T-helper 1 cell treated with Interleukin-12 subunit alpha and Interleukin-12 subunit beta and Interleukin-4 antibody, amounts not matched to agents 30 μg/mL and 1 μg/mL, for 36 hours (primary cell): ENCODE data around the gene PTPRE.

ENCODE experiments used
- H3K27ac Mint-ChIP-seq: one replicate; pipeline ENCODE4 v1.8.0; 2021; ENCODE audit warnings: mild to moderate bottlenecking, mixed read lengths
- H3K27me3 Mint-ChIP-seq: one replicate; pipeline ENCODE4 v1.8.0; 2021; ENCODE audit warnings: low read depth, mixed read lengths
- H3K36me3 Mint-ChIP-seq: one replicate; pipeline ENCODE4 v1.8.0; 2021; ENCODE audit warnings: low read depth, mixed read lengths
- H3K4me1 Mint-ChIP-seq: one replicate; pipeline ENCODE4 v1.8.0; 2021; ENCODE audit warnings: low read depth, mixed read lengths
- H3K4me3 Mint-ChIP-seq: one replicate; pipeline ENCODE4 v1.8.0; 2021; ENCODE audit warnings: mild to moderate bottlenecking, moderate library complexity, mixed read lengths
- H3K9me3 Mint-ChIP-seq: one replicate; pipeline ENCODE4 v1.8.0; 2021; ENCODE audit warnings: mixed read lengths

Gene PTPRE

GRCh38 chr10:127921075-127921752 lies 14.3 kb downstream of the PTPRE start:
- no peak overlapping the region for H3K4me3 Mint-ChIP-seq
- no peak overlapping the region for H3K27ac Mint-ChIP-seq
- peaks cover 15% of the 10 kb centered on the region for H3K4me1 Mint-ChIP-seq
- peaks cover 9% of the 10 kb centered on the region for H3K9me3 Mint-ChIP-seq
- H3K27me3 Mint-ChIP-seq: no peaks in the 10 kb centered on the region
- no peaks in the 10 kb centered on the region for H3K36me3 Mint-ChIP-seq

GRCh38 chr10:127921753-127922145 lies 14.8 kb downstream of the PTPRE start:
- Mint-ChIP-seq H3K4me1 (peaks cover 18% of the 10 kb centered on the region), H3K36me3 (no peaks in the 10 kb centered on the region), H3K9me3 (peaks cover 7% of the 10 kb centered on the region), H3K4me3 (no peak overlapping the region), H3K27me3 (peaks cover 4% of the 10 kb centered on the region), H3K27ac (no peak overlapping the region)

GRCh38 chr10:127922206-127922605 lies 15.3 kb downstream of the PTPRE start:
- H3K9me3 Mint-ChIP-seq: peaks cover 3% of the 10 kb centered on the region

GRCh38 chr10:127922675-127923366 lies 15.9 kb downstream of the PTPRE start:
- Mint-ChIP-seq H3K36me3 (no peaks in the 10 kb centered on the region), H3K27ac (no peak overlapping the region), H3K4me3 (no peak overlapping the region), H3K4me1 (peaks cover 18% of the 10 kb centered on the region), H3K27me3 (peaks cover 4% of the 10 kb centered on the region), H3K9me3 (peaks cover 3% of the 10 kb centered on the region)

More at GRCh38 chr10:127922206-127922605, 15.3 kb downstream of the PTPRE start:
- no peaks in the 10 kb centered on the region for H3K36me3 Mint-ChIP-seq
- H3K4me1 Mint-ChIP-seq: peaks cover 18% of the 10 kb centered on the region
- H3K4me3 Mint-ChIP-seq: no peak overlapping the region
- no peak overlapping the region for H3K27ac Mint-ChIP-seq
- H3K27me3 Mint-ChIP-seq: peaks cover 4% of the 10 kb centered on the region

DNA sequence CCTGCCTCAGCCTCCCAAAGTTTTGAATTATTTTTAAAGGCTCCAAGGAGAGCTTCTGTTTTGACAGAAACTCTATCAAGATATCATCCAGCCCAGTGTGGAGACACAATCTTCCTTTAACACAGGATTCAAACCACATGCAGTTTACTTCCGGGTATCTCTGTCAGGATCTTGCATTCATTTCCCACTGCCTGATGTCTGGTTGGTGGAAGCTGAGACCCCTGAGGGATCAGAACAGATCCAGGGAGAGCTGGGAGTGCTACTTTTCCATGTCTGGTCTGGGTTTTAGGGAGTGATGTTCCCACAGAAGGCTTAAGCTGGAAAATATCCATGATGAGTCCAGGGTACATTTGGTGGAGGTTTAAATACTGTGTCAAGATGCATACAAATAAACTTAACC lies 16.7 kb downstream of the PTPRE start:
- Mint-ChIP-seq H3K27me3 (peaks cover 4% of the 10 kb centered on the region), H3K27ac (no peak overlapping the region), H3K4me1 (peaks cover 18% of the 10 kb centered on the region), H3K36me3 (no peaks in the 10 kb centered on the region), H3K4me3 (no peak overlapping the region), H3K9me3 (peaks cover 3% of the 10 kb centered on the region)

DNA sequence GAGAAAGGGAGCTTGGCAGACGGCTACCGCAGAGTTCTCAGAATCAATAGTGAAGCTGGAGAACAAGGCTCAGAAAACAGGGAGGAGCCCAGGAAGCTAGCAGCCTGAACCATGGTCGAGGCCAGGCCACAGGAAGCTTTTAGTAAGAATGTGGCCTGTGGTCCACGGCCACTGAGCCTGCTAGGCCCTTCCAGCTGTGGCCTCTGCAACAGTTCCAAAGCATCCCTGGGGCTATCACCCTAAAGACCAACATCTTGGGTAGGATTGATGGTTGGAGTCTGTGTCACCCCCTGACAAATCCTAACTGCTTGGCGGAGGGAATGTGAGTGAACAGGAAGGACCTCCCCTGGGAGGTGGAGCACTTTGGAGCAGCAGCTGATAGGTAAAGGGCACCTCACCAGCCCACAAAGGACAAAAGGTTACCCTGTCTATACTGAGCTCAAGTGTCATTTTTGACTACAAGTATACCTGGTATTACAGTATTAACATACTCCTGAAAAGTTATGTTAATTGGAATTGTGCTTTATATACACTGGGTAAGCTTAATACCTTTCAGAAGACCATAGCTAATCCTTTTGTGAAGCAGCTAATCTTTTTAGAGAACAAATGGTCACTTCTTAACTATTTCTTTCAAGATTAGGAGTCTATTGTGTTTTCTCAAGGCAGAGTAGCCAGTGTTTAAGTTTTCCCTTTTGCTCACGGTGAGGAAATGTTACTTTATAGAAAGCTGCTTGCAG lies 18.7 kb downstream of the PTPRE start:
- no peaks in the 10 kb centered on the region for H3K36me3 Mint-ChIP-seq
- H3K4me1 Mint-ChIP-seq: peaks cover 10% of the 10 kb centered on the region
- peaks cover 3% of the 10 kb centered on the region for H3K9me3 Mint-ChIP-seq
- no peak overlapping the region for H3K27ac Mint-ChIP-seq
- H3K27me3 Mint-ChIP-seq: peaks cover 4% of the 10 kb centered on the region
- H3K4me3 Mint-ChIP-seq: no peak overlapping the region

DNA sequence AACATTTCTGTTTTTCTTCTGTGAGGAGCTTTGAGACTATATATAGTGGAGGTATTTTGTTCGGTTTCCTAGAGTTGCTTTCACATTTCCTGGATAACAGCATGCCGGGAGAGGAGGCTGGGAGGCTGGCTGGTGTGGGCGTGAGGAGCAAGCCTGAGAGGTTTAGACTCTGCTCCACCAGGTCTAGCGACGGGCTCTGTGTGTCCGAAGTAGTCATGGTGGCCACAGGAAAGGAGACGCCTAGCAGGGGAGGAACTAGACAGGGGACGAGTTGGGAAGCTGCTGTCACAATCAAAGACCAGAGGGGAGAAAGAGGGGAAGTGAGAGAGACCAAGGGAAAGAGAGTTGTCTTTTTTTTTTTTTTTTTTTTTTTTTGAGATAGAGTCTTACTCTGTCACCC lies 19.6 kb downstream of the PTPRE start:
- Mint-ChIP-seq H3K9me3 (peaks cover 3% of the 10 kb centered on the region), H3K4me3 (no peak overlapping the region), H3K27me3 (peaks cover 4% of the 10 kb centered on the region), H3K27ac (no peak overlapping the region), H3K4me1 (peaks cover 10% of the 10 kb centered on the region), H3K36me3 (no peaks in the 10 kb centered on the region)

DNA sequence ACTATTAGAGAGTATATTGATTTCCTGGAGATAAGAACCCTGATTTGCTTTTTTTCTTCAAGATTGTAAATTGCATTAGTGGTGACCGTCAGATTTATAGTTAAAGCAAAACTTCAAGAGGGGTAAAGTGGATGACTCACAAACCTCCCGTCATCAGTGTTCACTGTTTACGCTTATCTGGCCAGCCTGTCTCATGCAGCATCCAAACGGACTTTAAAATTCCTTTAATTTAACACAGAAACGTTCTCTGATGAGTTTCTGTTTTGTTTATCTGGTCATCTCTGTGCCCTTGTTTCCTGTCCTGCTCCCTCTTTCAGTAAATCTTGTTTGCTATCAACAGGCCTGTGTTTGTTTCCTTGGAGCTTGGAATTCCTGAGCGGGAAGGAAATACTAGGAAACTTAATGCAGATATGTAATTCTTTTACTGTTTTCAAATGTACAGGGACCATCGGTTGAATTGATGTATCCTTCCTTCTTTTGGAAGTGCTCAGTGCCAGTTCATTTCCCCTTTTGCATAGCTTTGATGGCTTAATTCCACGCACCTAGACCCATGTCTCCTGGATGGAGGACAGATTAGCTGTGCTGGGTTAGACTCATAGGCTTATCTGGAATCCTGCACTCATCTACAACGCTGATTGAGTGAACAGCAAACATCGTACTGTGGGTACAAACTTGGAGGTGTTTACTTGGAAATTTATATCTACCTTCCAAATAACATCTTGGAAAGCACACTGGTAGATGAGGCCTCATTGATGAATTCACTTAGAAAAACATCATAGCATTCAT lies 21.3 kb downstream of the PTPRE start:
- Mint-ChIP-seq H3K27ac (no peak overlapping the region), H3K4me3 (no peak overlapping the region), H3K36me3 (no peaks in the 10 kb centered on the region), H3K4me1 (peaks cover 10% of the 10 kb centered on the region), H3K9me3 (peaks cover 3% of the 10 kb centered on the region), H3K27me3 (peaks cover 4% of the 10 kb centered on the region)

GRCh38 chr10:127932521-127933270 lies 25.8 kb downstream of the PTPRE start:
- Mint-ChIP-seq H3K27me3 (no peaks in the 10 kb centered on the region), H3K27ac (no peak overlapping the region), H3K36me3 (no peaks in the 10 kb centered on the region), H3K4me1 (no peaks in the 10 kb centered on the region), H3K4me3 (no peak overlapping the region), H3K9me3 (no peaks in the 10 kb centered on the region)

GRCh38 chr10:127933271-127933670 lies 26.4 kb downstream of the PTPRE start:
- Mint-ChIP-seq H3K4me1 (no peaks in the 10 kb centered on the region), H3K36me3 (no peaks in the 10 kb centered on the region), H3K27me3 (no peaks in the 10 kb centered on the region), H3K27ac (no peak overlapping the region), H3K9me3 (no peaks in the 10 kb centered on the region), H3K4me3 (no peak overlapping the region)

GRCh38 chr10:127934383-127934782 lies 27.5 kb downstream of the PTPRE start:
- no peaks in the 10 kb centered on the region for H3K36me3 Mint-ChIP-seq
- H3K4me3 Mint-ChIP-seq: no peak overlapping the region
- H3K9me3 Mint-ChIP-seq: no peaks in the 10 kb centered on the region
- no peaks in the 10 kb centered on the region for H3K4me1 Mint-ChIP-seq
- H3K27ac Mint-ChIP-seq: no peak overlapping the region
- no peaks in the 10 kb centered on the region for H3K27me3 Mint-ChIP-seq

- Mint-ChIP-seq H3K27ac (no peak overlapping the region), H3K9me3 (no peaks in the 10 kb centered on the region), H3K4me3 (no peak overlapping the region), H3K36me3 (no peaks in the 10 kb centered on the region), H3K27me3 (no peaks in the 10 kb centered on the region), H3K4me1 (no peaks in the 10 kb centered on the region)
Measured at GRCh38 chr10:127935071-127935561, 28.2 kb downstream of the PTPRE start.

DNA sequence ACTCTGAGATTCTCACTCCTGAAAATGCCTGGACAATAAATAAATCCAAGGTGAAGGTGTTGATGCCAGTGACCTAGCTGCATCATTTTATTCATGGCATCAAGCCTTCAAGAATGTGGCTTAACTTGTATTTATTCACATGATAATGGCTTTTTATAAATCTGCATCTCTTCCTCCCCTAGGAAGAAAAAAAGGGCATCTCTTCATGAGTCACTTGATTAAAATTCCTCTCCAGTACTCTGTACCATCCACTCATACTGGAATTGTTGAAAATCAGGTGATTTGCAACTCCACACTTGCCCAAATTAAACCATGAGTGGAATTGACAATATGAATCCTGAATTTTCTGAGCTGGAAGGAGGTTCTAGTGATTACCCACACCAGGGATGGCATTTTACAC lies 30.2 kb downstream of the PTPRE start:
- no peaks in the 10 kb centered on the region for H3K9me3 Mint-ChIP-seq
- no peaks in the 10 kb centered on the region for H3K36me3 Mint-ChIP-seq
- H3K27me3 Mint-ChIP-seq: no peaks in the 10 kb centered on the region
- no peaks in the 10 kb centered on the region for H3K4me1 Mint-ChIP-seq
- no peak overlapping the region for H3K4me3 Mint-ChIP-seq
- no peak overlapping the region for H3K27ac Mint-ChIP-seq
